Hematopoietic multipotent progenitor cell treated with erythropoietin and hydrocortisone succinate and interleukin-3 and kit ligand, for 4 days (in vitro differentiated cells): ENCODE results near the gene ADK.

Experiments used
- DNase-seq: peaks from one replicate; pipeline ENCODE4 v3.0.0-alpha.2; 2015

ADK gene

DNA sequence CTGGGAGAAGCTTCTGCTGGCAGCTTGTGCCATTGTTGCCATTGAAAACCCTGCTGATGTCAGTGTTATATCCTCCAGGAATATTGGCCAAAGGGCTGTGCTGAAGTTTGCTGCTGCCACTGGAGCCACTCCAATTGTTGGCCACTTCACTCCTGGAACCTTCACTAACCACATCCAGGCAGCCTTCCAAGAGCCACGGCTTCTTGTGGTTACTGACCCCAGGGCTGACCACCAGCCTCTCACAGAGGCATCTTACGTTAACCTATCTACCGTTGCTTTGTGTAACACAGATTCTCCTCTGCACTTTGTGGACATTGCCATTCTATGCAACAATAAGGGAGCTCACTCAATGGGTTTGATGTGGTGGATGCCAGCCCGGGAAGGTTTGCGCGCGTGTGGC lies 220.7 kb downstream of the ADK start:
- peak; percentile 15 for DNase-seq

- DNase-seq, result no peak
Measured at GRCh38 chr10:74373059-74373458, 222.0 kb downstream of the ADK start.

DNA sequence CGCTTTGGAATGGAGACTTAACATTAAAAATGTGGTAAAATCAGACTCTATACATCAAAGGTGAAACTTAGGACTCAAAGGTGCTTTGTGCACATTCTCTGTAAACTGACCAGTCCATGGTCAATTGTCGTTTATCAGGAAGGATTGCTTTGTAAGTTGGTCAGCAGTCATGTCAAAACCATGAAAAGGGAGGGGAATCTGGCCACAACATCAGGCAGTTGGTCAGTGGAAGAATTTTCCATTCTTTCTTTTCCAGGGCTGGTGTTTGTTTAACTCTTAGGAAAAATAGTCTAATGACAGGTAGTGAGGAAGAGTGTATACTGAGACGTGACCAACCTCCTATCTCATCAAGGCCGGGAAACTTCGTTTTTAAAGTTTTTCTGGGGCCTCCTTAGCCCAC lies 226.5 kb downstream of the ADK start:
- DNase-seq, result no peak

- no peak for DNase-seq
Measured at GRCh38 chr10:74379474-74379873, 228.5 kb downstream of the ADK start.

- no peak for DNase-seq
Measured at GRCh38 chr10:74380795-74381194, 229.8 kb downstream of the ADK start.

GRCh38 chr10:74381291-74381853 lies 230.4 kb downstream of the ADK start:
- no peak for DNase-seq

DNA sequence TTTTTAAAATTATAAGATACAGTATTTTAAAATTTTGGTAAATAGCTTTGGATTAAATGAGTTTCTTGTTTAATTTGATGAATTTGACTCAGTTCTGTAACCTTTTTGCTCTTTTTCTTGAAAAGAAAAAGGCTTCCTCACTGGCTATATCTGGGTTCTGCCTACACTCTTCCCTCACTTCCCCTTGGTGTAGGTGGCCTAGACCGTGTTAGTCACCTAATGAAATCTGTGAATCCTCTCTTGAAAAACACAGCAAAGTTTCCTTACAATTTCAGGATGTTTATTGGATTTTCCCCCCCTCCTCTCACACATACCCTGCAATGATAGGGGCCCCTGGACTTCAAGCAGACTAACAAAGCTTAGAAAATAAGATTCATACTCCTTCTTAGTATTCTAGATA lies 231.6 kb downstream of the ADK start:
- no peak for DNase-seq

- DNase-seq, result no peak
Measured at GRCh38 chr10:74383642-74384041, 232.6 kb downstream of the ADK start.

DNA sequence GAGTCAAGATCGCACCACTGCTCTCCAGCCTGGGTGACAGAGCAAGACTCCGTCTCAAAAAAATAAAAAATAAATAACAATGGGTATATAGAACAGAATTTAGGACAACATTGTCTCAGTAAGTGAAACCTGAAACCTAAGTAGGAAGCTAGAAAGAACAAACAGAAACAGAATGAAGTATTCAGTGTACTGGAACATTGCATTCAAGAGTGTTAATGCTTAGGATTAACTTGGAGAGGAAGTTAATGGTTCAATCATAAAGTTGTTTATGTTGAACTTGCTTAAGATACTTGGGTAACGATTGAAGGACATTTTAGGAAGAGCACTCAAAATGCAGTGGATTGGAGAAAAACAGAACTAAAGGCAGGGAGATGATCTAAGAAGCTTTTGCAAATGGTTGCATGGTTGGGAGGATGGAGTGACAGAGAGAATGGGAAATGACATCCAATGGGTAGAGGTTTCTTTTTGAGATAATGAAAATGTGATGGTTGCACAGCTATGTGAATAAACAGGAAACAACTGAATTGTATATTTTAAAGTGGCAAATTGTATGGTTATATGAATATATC lies 233.7 kb downstream of the ADK start:
- no peak for DNase-seq

GRCh38 chr10:74388801-74389200 lies 237.8 kb downstream of the ADK start:
- no peak for DNase-seq

- DNase-seq, result no peak
Measured at GRCh38 chr10:74391786-74392185, 240.8 kb downstream of the ADK start.

GRCh38 chr10:74394416-74394969 lies 243.5 kb downstream of the ADK start:
- peak; percentile 8 for DNase-seq

DNA sequence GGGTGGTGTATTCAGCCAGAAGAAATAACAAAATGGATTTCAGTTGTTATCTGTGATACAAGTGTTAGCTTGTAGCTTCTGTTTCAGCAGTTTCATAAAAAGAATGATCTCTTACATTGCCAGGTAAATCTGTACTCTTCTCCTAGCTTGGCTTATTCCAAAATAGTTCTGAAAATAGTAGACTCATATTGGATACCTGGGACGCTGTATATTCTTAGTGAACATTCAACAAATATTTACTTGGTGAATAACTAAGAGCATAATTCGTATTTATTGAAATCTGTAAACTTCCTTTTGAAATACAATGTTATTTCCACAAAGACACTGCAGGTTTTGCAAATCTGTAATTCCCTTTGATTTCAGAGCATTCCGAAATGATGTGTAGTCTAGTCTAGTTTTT lies 249.2 kb downstream of the ADK start:
- DNase-seq, result no peak

DNA sequence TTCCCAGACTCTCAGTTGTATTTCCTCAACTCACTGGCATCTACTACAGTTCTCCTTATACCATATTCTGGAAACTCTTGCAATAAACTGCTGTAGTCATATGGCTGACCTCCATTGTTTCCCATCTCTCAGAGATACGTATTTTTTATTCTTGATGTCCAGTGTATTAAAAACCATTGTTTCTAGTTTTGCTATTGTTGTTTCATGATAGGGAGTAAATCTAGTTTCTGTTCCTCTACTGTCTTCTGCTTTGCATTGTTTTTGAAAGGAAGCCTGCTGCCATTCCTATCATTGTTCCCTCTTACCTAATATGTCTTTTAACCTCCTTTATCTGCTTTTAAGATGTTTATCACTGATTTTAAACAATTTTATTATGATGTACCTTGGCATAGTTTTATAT lies 255.0 kb downstream of the ADK start:
- no peak for DNase-seq

DNA sequence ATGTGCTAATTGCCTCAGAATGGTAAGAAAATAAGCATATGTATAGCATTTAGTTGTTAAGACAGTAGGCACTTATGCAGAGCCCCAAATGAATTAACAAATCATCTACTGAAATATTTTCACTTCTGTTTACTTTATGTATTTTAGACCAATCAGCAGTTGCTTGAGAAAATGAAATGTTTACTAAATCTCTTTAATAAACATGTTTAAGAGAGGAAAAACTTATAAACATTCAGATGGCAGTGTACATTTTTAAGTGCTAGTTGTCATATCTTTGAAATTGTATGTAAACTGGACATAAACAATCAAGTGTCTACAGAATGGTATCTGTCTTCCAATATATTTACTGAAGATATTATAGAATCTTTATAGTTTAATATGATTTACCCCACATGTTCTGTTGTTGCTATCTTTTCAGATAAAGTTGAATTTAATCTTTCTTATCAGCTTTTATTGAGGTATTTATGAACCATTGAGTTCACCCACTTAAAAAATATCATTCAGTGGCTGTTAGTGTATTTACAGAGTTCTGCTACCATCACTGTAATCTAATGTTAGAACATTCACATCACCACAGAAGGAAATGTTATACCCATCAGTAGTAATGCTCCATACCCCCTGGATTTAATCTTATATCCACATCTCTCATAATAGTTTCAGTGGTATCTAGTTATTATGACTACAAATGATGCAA lies 264.3 kb downstream of the ADK start:
- no peak for DNase-seq

GRCh38 chr10:74417397-74417796 lies 266.4 kb downstream of the ADK start:
- DNase-seq, result no peak

DNA sequence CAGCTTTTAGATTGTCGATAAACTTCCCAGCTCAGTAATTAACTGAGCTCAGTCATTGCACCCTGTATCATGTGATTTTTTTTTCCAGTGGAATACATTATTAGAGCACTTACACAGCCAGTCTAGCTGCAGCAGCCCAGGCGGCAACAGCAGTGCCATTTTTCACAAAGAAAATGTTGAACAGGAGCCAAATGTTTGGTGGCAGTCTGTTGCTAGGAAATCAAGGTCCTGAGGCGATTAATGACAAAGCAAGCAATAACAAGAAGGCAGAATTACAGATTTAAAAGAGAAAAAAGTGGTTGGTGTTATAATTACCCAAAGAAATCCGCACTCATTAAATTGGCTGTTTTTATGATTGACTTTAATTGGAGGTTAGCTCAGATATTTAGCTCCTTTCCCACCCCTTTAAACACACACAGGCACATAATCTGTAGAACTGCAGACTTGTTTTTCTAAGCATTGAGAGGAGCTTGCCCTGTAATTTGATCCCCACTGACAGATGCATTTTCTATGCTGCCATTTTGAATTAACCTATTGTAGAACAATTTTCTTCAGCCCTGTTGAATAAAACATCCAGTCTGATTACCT lies 267.4 kb downstream of the ADK start:
- peak; percentile 17 for DNase-seq

- DNase-seq, result peak; percentile 25
Measured at GRCh38 chr10:74419491-74419951, 268.5 kb downstream of the ADK start.

DNA sequence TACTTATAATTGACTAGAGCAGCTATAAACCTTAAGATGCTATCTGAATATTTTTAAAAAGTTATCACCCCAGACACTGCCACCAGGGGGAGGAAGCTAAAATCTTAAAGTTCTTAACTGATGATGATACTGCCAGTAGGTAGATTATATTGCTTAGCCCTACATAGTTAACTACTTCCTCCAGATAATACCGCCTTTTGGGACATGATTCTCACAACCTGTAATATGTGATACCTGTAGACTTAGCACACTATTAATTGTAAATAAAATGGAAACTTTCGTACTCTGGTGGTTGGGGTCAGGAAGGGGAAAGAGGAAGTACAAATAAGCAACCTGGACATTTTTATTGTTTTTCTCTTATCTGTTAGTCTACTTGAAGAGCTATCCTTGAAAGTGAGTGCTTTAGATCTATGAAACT lies 268.9 kb downstream of the ADK start:
- DNase-seq, result peak; percentile 54

- DNase-seq, result no peak
Measured at GRCh38 chr10:74424565-74424964, 273.5 kb downstream of the ADK start.

- DNase-seq, result no peak
Measured at GRCh38 chr10:74425456-74426001, 274.5 kb downstream of the ADK start.

DNA sequence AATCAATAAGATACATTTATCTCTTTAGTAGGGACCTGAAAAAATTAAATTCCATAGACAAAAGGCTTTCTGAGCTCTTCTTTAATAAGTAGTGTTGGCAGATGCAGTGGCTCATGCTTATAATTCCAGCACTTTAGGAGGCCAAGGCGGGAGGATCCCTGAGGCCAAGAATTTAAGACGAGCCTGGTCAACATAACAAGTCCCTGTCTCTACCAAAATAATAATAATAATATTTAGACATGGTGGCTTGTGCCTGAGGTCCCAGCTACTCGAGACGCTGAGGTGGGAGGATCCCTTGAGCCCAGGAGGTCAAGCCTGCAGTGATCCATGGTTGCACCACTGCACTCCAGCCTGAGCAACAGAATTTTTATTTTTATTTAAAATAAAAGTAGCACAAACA lies 280.8 kb downstream of the ADK start:
- DNase-seq, result no peak

DNA sequence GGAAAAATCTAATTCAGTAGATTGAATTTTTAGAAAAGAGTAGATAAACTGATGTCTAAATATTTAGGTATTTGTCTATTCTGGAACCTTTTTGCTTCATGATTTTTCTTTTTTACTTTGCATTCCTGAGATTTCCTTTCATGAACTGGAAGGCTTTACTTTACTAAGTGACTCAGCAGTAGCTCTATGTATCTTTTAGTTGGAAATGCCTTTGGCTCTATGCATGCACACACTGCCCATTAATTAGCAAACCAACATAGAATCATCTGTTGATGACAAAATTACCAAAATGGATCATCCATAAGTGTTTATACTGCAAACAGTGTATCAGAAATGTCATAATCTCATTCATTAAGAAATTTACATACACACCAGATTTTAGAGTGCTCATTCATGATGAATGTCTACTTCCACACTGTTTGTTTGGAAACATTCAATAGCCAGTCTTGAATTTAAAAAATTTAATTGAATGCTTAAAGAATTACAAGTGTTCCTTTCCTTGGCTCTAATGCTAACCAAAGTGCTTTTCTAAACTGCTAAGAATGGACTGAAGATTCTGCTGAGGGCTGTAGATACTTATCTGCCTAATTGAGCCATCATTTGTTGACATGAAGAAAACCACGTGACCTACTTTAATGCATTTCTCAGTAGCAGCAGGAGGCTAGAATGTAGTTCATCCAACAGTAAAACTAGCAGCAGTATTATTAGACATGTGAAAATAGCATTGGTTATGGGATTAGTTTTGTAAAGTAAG lies 282.0 kb downstream of the ADK start:
- DNase-seq, result peak; percentile 40
